ENCODE data around the gene ADO.

- TF ChIP-seq CTCF (conservative IDR thresholded peaks at IDR 0.05 in 1 of 2, IDR thresholded peaks at IDR 0.05 in 1 of 2; ENCODE audit: low read depth in 1 of 2, low read length in 2 of 2) (no peak), EZH2 (IDR thresholded peaks at IDR 0.05; ENCODE audit: low read length, missing control alignments) (no peak)
These were observed 11.5 kb downstream of the ADO start for GRCh38 chr10:62816076-62816330.
